Activated CD4-positive, alpha-beta T cell treated with anti-CD3 and anti-CD28 coated beads, Interleukin-2, amount 50 U/mL, for 16 hours (primary cell): ENCODE data around the gene TCERG1L.
"Not testable (repeated sequence)": the region's sequence is repeated elsewhere in the genome, so short reads cannot be mapped to it uniquely, and the experiment has no call there.

Experiments used
- DNase-seq: peaks from one replicate; pipeline ENCODE4 v3.0.0-alpha.2; 2020

TCERG1L gene

DNA sequence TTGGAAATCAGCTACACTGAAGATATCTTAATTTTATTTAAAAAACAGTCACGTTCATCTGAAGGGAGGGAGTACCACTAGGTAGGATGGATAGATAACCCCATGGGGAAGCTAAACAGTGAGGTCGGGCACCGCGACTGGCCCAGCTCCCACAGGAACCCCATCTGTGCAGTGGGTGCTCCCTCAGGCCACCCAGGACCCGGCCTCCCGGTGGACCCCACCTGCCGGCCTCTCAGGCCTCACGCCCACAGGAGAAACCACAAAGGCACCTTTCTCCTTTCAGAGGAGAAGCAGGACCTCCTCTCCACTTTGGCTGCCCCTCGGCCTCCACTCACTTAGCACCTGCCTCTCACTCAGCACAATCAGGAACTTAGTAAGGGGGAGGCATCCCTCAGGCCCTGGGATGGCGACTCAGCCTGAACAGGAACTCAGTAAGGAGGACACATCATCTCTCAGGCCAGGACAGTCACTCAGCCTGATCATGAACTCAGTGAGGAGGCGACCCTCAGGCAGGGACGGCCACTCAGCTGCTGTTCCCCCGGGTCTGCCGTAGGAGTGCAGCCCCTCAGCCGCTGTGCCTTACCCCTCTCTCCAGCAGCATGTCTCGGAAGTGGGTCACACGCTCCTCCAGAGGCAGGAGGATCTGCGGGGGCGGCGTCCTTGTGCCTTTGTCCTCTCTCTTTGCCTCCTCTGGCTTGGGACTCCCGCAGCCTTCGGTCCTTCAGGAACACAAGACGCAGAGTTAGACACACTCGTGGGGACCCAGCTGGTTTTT lies 195.1 kb downstream of the TCERG1L start:
- no peak for DNase-seq

DNA sequence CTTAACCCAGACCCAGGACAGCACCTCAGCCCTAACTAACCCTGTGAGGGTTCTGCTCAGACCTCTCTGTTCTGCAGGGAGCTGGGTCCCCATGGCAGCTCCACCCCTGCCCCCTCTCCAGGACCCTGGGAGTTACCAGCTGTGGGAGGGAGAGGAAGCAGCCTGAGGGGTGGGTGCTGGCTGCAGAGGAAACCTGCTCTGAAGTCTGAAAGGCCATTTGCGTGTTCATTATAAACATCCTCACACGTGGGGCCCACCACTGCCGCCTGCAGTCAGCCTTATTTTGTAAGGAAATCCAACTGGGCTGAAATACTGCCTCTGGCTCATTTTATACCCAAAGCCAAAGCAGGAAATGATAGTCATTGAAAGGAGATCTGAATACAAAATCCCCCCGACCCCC lies 195.7 kb downstream of the TCERG1L start:
- no peak for DNase-seq

DNA sequence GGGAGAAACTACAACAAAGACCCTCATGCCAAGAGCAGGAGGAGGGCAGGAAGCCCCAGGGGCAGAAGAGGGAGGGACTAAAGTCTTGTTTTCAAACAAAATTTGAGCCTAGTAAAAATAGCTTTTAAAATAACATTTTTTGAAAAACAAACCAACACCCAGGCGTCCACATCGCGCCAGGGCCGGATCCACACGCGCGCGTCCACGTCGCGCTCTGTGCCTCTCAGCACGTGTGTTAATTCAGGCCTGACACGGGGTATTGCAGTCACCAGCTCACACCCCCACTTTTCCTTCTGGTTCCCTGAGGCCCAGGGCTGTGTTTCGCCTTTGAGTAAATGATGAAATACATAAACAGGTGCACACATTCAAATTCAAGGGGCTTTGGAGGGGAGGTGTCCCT lies 196.2 kb downstream of the TCERG1L start:
- DNase-seq: no peak

DNA sequence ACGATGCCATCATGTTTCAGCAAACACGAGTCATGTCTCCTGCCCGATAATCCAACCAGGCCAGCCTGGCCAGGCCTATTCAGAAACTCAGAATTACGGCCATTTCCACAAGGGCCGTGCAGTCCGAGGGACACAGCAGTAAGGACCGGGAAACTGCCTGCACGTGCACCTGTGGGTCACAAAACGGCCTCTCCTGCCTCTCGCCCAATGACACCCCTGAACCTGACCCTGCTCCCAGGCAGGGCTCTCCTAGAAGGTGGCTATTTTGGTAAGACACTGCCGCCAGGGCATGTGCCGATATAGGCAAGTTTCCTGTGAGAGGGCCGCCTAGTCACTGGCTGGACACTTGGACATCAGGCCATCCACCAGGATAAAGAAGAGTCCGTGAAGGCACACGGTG lies 196.7 kb downstream of the TCERG1L start:
- DNase-seq: no peak

DNA sequence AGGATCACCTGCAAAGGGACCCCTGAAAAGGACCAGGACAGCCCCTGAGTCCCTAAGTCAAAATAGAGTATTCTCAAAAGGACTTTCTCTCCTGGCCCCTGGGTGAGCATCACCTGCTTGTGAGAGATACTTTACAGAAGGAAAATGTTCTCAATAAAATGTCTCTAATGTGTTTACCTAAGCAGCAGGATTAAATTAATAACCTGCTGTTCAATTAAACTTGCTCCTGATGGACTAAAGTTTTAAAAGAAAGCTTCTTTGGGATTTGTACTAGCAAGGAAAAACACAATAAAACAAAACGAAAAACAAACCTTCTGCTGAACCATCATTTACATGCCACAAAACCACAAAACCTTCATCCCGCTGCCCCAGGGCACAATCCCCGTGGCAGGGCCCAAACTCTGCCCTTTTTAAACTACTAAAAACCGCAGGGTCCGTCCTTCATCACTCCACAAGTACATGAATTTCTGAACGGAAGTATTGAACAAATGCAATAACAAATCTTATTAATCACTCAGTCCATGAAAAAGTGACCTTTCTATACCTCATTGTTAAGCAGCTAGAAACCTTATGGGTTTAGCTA lies 197.7 kb downstream of the TCERG1L start:
- no peak for DNase-seq

DNA sequence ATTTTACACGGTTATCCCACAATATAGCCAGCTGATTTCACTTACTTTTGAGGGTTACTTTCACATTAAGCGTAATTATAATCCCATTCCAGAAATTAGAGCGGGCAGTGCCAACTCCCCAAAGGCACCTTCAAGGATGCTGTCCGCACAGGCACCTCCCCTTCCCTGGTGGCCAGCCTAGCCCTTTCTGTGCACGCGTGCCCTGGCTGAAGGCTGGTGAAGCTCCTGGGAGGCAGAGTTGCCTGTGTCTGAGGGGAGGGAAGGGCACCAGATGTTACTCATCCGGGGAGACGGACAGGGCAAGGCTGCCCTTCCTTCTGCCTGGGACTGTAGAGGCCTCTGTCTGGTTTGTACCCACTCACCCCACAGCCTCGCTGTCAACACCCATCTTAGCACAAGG lies 198.4 kb downstream of the TCERG1L start:
- no peak for DNase-seq

DNA sequence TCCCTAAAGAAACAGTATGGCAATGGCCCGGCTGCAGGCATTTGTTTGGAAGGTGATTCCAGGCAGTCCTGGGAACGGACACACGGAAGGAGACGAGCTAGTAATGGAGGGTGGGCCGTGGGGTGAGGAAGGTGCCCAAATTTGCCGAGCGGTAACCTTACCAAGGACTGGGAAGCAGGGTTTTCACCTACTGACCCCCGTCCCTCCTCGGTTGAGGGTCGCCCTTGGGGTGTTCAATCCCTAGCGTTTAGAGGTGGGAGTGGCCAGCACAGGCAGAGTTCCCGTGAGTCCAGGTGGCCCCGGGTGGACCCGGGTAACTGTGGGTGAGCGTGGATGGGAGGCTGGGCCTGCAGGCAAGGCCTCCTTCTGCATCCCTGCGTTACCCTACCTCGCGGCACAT lies 198.8 kb downstream of the TCERG1L start:
- DNase-seq: no peak

DNA sequence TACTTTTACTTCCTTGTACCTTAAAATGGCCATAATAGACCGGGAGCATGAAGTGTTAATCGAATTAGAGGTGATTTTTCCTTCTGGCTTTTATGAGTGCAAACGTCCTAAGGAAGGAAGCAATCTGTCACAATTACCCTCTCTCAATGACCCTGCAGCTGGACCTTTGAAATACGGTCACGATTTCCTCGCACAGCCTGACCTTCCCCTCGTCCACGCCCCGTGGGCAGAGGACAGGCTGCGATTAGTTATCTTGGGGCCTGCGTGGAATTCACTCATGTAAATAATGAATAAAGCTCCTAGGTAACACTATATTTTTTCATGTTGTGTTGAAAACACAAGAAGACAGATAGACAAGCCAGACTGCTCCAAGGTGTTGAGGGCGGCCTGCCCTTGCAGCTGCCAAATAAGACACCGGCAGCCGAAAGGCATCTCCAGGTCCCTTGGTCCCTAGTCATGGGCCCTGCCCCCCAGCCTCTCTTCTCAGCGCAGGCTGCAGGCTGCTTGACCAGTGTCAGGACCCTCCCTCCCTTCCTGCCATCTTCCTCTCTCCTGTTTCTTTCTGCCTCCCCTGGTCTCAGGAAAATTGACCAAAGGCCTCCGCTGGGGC lies 199.9 kb downstream of the TCERG1L start:
- DNase-seq: no peak

DNA sequence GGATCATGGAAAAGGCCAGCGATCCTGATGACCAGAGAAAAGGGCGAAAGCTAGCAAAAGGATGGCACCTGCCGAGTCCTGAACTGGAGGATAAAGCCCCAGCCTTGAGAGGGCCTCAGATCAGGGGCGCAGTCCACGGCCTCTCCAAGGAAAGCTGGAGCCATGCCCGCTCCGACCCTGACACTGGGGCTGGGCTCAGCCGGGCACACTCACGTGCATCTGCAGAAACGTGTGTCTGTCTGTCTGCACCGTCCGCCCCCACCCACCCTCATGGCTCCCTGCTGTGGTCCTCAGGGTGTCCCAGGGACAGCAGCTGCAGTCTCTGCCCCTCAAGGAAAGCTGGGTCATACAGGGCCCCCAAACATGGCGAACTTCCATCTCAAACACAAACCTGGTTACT lies 200.5 kb downstream of the TCERG1L start:
- DNase-seq: no peak

DNA sequence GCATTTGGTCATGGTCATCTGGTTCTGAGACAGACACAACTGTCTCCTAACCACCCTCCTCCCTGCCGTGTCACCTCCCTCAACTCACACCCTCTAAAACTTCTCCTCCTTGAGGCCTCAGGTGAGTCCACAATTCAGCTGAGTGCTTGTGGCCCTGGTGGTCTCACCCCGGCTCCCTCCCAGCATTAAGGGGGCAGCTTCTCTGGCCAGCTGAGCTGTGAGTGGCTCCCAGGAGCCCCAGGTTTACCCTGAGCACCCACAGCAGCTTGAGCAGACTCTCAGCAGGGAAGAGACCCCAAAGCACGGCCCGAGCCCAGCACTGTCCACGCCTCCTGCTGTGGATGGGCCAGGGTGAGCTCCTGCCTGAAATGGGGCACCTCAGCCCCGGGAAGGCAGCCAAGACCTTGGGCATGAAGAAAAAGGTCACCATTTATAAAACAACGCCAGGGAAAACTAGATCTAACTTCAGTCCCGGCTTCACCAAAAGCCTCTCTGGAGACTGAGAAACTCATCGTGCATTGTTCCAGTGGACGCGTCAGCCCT lies 201.2 kb downstream of the TCERG1L start:
- no peak for DNase-seq

DNA sequence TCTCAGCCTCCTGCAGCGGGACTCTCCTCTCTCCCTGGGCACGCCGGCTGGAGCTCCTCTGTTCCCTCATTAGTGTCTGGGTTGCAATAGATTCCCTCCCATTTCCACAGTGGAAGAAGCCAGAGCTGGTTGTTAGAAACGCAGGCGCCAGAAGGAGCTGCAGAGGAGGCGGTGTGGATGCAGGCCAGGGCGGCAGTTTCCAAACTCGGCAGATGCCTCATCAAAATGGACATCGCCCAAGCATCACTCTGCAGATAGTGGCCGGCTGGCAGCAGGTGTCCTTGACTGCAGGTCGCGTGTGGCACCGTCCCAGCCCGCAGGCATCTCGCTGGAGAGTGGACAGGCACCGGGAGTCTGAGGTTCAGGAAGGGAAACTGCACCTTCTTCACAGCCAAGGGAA lies 201.8 kb downstream of the TCERG1L start:
- DNase-seq: no peak

DNA sequence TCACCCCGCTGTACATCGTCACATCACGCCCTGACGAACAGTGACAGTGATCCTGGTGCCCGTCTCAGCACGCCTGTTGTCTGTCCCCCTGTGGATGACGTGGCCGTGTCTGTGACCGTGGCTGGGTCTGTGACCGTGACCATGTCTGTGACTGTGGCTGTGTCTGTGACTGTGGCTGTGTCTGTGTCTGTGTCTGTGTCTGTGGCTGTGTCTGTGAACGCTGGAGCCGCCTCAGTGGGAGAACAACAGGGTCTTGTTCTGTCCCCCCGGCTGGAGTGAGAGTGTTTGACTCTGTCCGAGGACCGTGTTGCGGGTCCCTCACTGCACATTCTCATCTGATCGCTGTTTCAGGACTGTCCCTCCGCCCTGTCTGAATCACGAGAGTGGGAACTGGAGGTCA lies 202.2 kb downstream of the TCERG1L start:
- DNase-seq: no peak

DNA sequence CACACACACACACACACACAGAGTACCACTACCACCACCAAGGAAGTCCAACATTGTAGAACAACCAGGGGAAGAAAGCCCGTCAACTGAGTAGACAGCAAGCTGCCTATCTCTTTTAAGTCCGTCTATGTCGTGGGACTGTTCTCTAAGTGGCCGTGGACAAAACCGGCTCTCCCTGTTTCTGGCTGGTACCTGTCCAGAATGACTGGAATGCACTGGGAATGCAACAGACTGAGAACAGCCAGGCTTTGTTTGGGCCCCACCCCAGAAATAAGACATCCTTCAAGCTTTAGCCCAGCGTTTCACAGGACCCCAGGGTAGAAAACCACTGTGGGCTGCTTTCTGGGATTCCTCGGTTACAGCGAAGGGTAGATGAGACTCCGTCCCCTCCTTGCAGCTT lies 203.6 kb downstream of the TCERG1L start:
- no peak for DNase-seq

DNA sequence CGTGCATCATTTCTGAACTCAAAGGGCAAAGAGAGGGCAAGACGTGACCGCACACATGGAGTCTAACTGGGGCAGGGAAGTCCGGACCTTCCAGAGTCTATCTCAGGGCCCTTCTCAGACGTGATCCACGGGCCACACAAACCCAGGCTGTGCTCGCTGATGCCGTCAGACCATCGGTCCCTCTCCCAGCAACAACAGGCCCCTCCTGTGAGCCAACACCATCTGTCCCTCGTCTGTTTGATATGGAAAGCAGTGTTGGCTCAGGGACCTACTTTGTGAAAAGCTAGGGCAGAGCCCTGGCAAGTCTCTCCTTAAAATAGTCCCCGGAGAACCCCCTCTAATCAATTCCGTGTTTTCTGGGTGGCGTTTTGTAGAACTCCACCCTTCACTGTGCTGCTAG lies 208.8 kb downstream of the TCERG1L start:
- DNase-seq: no peak

DNA sequence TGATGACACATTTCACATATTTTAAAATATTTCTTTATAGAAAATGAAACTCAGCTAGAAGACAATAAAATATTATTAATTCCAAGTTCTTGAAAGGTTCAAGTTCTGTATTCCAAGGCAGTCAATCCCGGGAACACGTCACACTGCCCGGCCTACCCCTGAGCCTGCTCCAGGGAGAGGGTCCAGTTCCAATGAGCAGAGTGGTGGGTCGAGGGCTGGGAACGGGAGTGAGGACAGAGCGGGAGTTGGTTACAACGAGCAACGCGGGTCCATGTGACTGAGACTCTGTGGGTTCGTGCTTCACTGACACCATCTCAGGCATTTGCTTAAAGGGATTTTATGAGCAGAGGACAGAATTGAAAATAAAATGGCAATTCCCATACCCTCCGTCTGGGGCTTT lies 209.4 kb downstream of the TCERG1L start:
- DNase-seq: no peak

DNA sequence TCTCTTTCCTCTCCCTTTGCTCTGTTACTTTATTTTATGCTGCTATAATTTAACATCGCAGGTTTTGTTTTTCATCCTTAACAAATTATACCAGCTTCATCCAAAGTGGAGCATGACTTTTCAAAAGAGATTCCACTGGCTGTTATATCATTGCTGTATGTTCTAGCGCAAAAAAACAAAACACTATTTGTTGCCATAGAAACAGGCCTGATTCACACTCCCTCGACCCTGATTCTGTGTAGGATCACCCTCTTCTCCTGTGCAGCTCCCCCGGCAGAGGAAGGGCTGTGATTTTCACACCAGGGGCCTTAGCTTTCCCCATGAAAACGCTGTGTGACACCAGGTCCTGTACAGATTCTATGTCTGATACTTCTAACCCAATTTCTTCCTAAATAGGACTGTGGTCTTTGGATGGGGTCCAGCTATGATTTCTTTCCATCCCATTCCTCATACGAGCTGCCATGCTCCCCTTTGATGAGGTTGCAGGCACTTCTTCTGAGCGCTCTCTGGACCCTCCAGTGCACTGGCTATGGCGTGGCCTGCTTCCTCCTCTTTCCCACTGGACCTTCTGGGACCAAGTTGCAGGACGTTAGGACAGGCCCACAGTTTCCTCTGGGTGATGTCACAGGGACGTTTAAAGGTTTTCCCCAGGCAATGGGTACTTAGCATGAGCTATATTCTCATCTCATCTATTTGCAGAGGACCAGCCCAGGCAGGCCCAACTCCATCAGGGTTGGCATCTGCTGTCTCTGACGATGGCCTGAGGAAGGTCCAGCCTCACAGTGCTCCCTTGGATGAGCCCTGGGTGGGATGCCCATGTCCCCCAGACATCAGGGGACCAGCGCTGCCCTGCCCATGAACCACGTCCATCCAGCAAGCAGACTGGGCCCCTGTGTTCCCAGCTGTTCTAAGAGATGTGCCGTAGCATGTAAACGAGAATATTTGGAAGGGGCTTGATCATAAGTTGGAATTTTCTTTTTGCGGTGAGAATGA lies 210.8 kb downstream of the TCERG1L start:
- not testable (repeated sequence) for DNase-seq

DNA sequence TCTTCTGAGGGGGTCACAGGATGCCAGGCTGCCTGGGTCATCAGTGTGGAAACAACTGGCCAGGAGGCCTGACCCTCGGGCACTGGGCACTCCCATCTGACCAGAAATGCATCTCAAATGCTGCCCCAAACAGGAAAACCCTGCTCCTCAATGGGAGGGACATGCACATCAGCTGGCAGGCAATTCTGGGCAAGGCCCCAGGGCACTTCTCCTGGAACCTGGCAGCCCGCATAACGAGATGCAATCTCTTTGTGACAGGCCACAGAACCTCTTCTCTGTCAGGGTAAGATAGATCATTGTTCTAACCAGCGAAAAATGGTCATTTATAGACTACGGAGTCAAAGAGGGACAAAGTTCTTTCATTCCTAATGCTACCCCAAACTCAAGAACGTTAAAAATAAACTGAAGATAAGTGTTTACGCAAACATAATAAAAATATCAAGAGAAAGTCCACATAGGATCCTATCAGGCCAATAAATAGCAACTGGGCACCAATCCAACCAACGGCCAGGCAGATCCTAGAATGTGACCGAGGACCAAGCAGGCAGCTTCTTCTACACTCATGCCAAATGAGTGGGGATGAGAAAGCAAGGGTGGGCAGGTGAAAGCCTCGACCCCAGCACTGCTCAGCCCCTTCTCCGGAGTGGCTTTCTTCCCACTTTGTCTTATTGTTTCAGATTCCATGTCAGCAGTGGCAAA lies 212.3 kb downstream of the TCERG1L start:
- DNase-seq: no peak

DNA sequence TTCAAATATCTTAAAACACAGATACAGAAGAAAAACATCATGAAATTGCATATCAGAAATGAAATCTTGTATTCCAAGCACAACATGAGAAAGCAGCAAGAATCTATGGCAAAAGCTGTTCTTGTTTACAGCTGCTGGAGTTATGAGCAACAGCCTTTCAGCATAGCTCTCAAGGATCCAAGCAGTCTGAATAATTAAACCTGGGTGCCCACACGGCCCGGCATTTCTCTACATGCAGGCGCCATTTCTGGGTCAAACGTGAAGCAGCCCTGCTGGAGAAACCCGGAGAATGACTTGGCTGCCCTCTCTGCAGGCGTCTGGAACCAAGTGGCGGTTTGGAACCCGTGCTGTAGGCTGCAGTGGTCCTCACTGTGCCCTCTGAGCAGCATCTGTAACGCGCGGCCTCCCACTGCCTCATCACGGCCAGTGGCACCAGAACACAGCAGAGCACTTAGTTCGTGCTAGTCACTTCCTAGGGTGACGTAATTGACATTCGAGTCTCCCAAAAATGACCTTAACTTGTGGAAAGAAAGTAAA lies 213.0 kb downstream of the TCERG1L start:
- DNase-seq: no peak

DNA sequence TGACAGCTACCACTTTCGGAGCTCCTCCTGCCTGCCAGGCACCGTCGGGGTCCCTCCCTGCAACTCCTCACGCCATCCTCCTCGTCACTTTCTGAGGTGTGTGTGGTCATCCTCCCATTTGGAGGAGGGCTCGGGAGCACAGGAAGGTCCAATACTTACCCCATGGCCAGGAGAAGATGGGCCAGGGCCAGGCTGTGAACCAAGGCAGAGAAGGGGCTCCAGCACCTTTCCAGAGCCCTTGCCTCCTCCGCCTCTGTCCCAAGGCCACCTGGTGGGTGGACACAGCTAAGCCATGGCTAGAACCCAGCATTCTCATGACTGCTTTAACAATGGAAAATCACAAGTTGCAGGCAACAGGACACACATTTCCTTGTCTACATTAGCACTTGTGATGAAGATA lies 215.5 kb downstream of the TCERG1L start:
- no peak for DNase-seq

DNA sequence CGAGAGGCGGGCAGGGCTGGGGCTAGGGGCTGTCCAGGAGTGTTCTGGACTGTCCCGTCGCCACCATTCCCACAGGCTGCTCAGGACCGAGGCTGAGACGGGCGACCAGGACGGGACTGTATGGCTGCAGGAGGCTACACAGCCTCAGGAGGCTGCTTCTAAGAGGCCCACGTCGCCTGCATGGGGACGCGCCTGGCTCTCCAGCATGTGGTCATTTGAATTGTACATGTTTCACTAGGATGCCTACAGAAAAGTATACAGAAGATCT lies 216.3 kb downstream of the TCERG1L start:
- no peak for DNase-seq

DNA sequence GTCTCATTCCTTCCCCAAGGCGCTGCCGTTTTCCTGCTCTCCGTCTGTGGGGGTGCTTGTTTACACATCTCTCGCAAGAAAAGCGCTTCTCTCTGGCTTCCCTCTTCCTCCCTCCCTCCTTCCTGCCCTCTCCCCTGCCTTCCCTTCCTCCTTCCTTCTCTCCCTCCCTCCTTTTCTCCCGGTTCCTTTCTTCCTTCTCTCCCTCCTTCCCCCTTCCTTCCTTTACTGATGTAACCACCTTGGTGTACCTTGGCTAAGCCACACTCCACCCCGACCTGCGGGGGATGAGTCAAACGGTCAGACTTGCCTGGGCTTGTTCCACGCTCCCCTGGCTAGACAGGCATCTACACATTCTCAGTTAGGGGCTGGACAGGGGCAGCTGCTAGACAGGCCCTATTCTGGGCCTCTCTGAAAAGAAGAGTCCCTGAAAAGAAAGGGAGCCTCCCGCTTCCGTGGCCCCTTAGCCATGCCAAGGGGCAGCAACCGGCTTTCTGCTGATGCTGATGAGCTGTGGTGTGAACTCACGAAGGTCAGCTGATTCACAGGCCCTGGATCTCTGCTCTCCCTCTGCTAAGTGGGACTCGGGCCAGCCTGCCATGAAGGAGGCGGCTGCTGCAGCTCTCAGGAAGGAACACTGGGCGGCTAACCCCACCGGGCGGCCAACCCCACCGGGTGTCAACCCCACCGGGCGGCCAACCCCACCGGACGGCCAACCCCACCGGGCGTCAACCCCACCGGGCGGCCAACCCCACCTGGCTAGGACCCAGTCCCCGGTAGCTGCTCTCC lies 216.8 kb downstream of the TCERG1L start:
- DNase-seq: no peak
